HEK293 (cell line): ENCODE data around the gene CREB3.

Source experiments
- CTCF ChIA-PET: fragments of 350-600 bp; formaldehyde crosslinking; extraction: SDS; loops from one replicate; lab custom pipeline; 2021; ENCODE audit warnings: antibody characterized with exemption; lab: Yijun Ruan, JAX
- POLR2A ChIA-PET: fragments of 300-600 bp; formaldehyde crosslinking; extraction: SDS; loops from one replicate; lab custom pipeline; 2020; ENCODE audit warnings: antibody characterized with exemption, inconsistent platforms; lab: Yijun Ruan, JAX
- H3K27ac ChIP-seq: fragments of 200-500 bp; sonication (Bioruptor generic); 2 replicates; pipeline ENCODE4 v1.5.1; 2014; ENCODE audit warnings: low read depth, low read length, control low read depth, inconsistent platforms; ENCODE audit errors: extremely low read depth
- H3K36me3 ChIP-seq, 2 experiments: fragments of 200-500 bp in 1 of 2; sonication (Bioruptor generic) in 1 of 2; 1 replicate in 1 of 2; 2 replicates in 1 of 2; pipeline ENCODE4 v1.5.1; 2014 to 2017; ENCODE audit warnings: inconsistent platforms in 2 of 2, low read length in 2 of 2; ENCODE audit not compliant: control insufficient read depth in 2 of 2, insufficient read depth in 1 of 2
- H3K4me1 ChIP-seq: fragments of 200-500 bp; sonication (Bioruptor generic); 2 replicates; pipeline ENCODE4 v1.5.1; 2014; ENCODE audit warnings: mild to moderate bottlenecking, low read length, inconsistent platforms; ENCODE audit not compliant: control insufficient read depth, insufficient read depth
- H3K4me3 ChIP-seq: 2 replicates; pipeline ENCODE4 v1.5.1; 2011; ENCODE audit warnings: low read depth, mild to moderate bottlenecking, control low read depth, low read length, moderate library complexity
- H3K9me3 ChIP-seq: fragments of 200-500 bp; sonication (Bioruptor generic); 2 replicates; pipeline ENCODE4 v1.5.1; 2014; ENCODE audit warnings: low read depth, low read length, inconsistent platforms; ENCODE audit not compliant: control insufficient read depth, insufficient read depth
- PATZ1 ChIP-seq: fragments of 450-650 bp; formaldehyde crosslinking; IDR thresholded peaks from 2 replicates; pipeline ENCODE4 v1.5.1; 2016; ENCODE audit warnings: missing biosample characterization, missing genetic modification characterization
- ZFHX2 ChIP-seq: fragments of 450-650 bp; formaldehyde crosslinking; conservative IDR thresholded peaks from 2 replicates; pipeline ENCODE4 v1.5.1; 2016; ENCODE audit warnings: missing biosample characterization, missing genetic modification characterization
- ZIC2 ChIP-seq: fragments of 450-650 bp; formaldehyde crosslinking; IDR thresholded peaks from 2 replicates; pipeline ENCODE4 v1.5.1; 2016; ENCODE audit warnings: missing biosample characterization, missing genetic modification characterization
- ZNF16 ChIP-seq: fragments of 450-650 bp; formaldehyde crosslinking; IDR thresholded peaks from 2 replicates; pipeline ENCODE4 v1.5.1; 2016; ENCODE audit warnings: low read depth, missing biosample characterization, missing genetic modification characterization
- ZNF2 ChIP-seq: fragments of 450-650 bp; formaldehyde crosslinking; IDR thresholded peaks from 2 replicates; pipeline ENCODE4 v1.5.1; 2016; ENCODE audit warnings: missing biosample characterization, missing genetic modification characterization
- ZNF394 ChIP-seq: fragments of 450-650 bp; formaldehyde crosslinking; IDR thresholded peaks from 2 replicates; pipeline ENCODE4 v1.5.1; 2016; ENCODE audit warnings: missing biosample characterization, missing genetic modification characterization, mild to moderate bottlenecking, moderate library complexity, borderline replicate concordance
- ZNF629 ChIP-seq: fragments of 450-650 bp; formaldehyde crosslinking; IDR thresholded peaks from 2 replicates; pipeline ENCODE4 v1.5.1; 2017; ENCODE audit warnings: missing biosample characterization, missing genetic modification characterization
- ZNF707 ChIP-seq: fragments of 450-650 bp; formaldehyde crosslinking; IDR thresholded peaks from 2 replicates; pipeline ENCODE4 v1.5.1; 2016; ENCODE audit warnings: missing biosample characterization, missing genetic modification characterization
- ZSCAN23 ChIP-seq: fragments of 450-650 bp; formaldehyde crosslinking; IDR thresholded peaks from 2 replicates; pipeline ENCODE4 v1.5.1; 2016; ENCODE audit warnings: missing biosample characterization, missing genetic modification characterization
- TF ChIP-seq, protein P1 (sequence below): fragments of 450-650 bp; formaldehyde crosslinking; IDR thresholded peaks from 2 replicates; pipeline ENCODE4 v1.5.1; 2016; ENCODE audit warnings: missing biosample characterization, missing genetic modification characterization, low read depth
- TF ChIP-seq, protein P2 (sequence below): fragments of 450-650 bp; formaldehyde crosslinking; IDR thresholded peaks from 2 replicates; pipeline ENCODE4 v1.5.1; 2017; ENCODE audit warnings: missing biosample characterization, mild to moderate bottlenecking, missing genetic modification characterization, moderate library complexity

CREB3 gene

GRCh38 chr9:35686222-35687203, 46.0 kb upstream of the CREB3 start:
- POLR2A ChIA-PET = interaction anchor here (0.6 to 1.2 kb wide), 7 partner anchors 9 to 570 kb away, joined by 3 to 9 read pairs (median 4); partner anchors contain the start of gene ARHGEF39
- CTCF ChIA-PET = interaction anchor here (0.6 to 2.0 kb wide), 6 partner anchors 10 to 133 kb away, joined by 3 to 23 read pairs (median 4); partner anchors contain the start of genes CCDC107 and RMRP
- TF ChIP-seq, protein P1, sequence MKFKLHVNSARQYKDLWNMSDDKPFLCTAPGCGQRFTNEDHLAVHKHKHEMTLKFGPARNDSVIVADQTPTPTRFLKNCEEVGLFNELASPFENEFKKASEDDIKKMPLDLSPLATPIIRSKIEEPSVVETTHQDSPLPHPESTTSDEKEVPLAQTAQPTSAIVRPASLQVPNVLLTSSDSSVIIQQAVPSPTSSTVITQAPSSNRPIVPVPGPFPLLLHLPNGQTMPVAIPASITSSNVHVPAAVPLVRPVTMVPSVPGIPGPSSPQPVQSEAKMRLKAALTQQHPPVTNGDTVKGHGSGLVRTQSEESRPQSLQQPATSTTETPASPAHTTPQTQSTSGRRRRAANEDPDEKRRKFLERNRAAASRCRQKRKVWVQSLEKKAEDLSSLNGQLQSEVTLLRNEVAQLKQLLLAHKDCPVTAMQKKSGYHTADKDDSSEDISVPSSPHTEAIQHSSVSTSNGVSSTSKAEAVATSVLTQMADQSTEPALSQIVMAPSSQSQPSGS (tag by site-specific recombination) = peak; percentile 77; the same call in 1 of the 2 replicates
- TF ChIP-seq ZNF2 (tag by site-specific recombination) = no peak
- peak; percentile 64 for TF ChIP-seq ZNF629 (tag by site-specific recombination)
- TF ChIP-seq, protein P2, sequence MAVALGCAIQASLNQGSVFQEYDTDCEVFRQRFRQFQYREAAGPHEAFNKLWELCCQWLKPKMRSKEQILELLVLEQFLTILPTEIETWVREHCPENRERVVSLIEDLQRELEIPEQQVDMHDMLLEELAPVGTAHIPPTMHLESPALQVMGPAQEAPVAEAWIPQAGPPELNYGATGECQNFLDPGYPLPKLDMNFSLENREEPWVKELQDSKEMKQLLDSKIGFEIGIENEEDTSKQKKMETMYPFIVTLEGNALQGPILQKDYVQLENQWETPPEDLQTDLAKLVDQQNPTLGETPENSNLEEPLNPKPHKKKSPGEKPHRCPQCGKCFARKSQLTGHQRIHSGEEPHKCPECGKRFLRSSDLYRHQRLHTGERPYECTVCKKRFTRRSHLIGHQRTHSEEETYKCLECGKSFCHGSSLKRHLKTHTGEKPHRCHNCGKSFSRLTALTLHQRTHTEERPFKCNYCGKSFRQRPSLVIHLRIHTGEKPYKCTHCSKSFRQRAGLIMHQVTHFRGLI (tag by site-specific recombination) = no peak
- no peak for TF ChIP-seq ZFHX2 (tag by site-specific recombination)
- no peak for TF ChIP-seq ZNF16 (tag by site-specific recombination)
- no peak for TF ChIP-seq ZNF394 (tag by site-specific recombination)
- peak; percentile 57 for TF ChIP-seq ZIC2 (tag by site-specific recombination)
- H3K4me3 ChIP-seq = no peak overlapping the region
- H3K27ac ChIP-seq = no peak overlapping the region
- peaks cover 0 to 32% of the 10 kb centered on the region in 2 experiments; a peak in 1 of 3 replicates for H3K36me3 ChIP-seq
- H3K9me3 ChIP-seq = no peaks in the 10 kb centered on the region
- peaks cover 3% of the 10 kb centered on the region; the same call in 1 of the 2 replicates for H3K4me1 ChIP-seq

DNA sequence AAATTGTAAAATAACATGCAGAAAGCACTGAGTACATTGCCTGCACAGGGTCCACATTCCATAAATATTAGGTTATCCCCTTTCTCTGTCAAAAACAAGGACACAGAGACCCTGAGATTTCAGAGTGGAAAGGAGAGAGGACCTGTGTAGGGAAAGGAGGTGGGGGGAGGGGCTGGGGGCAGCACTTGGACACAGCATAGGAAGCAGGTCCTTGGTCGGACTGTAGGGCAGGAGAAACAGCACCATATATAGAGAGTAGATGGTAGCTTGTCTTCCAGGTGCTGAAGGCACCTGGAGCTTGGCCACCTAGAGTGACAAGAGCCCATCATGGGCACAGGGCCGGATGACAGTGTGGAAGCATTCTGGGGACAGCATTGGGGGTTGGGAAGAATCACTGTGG, 45.2 kb upstream of the CREB3 start:
- no peak overlapping the region for H3K27ac ChIP-seq
- no peaks in the 10 kb centered on the region for H3K9me3 ChIP-seq
- peaks cover 0 to 32% of the 10 kb centered on the region in 2 experiments; a peak in 1 of 3 replicates for H3K36me3 ChIP-seq
- H3K4me1 ChIP-seq = peaks cover 3% of the 10 kb centered on the region; the same call in 1 of the 2 replicates
- CTCF ChIA-PET = interaction anchor here (1.4 to 2.4 kb wide), 5 partner anchors 9 to 42 kb away, joined by 5 to 23 read pairs (median 9); partner anchors contain the start of gene CCDC107
- POLR2A ChIA-PET = interaction anchor here (0.8 to 2.3 kb wide), 4 partner anchors 22 to 44 kb away, joined by 3 to 7 read pairs (median 5); partner anchors contain the start of gene ARHGEF39
- TF ChIP-seq ZSCAN23 (tag by site-specific recombination) = no peak
- TF ChIP-seq PATZ1 = 0 out of 2 replicates have a peak, but pooled peaks have one; percentile 3
- TF ChIP-seq, all 188 proteins: peak for 1
- H3K4me3 ChIP-seq = no peak overlapping the region

GRCh38 chr9:35687972-35688557, 44.4 kb upstream of the CREB3 start:
- ChIA-PET POLR2A (interaction anchor here (0.8 to 2.3 kb wide), 7 partner anchors 9 to 43 kb away, joined by 3 to 7 read pairs (median 4); partner anchors contain the start of genes ARHGEF39, CCDC107 and RMRP), CTCF (interaction anchor here (0.6 to 2.4 kb wide), 7 partner anchors 8 to 42 kb away, joined by 3 to 23 read pairs (median 5); partner anchors contain the start of genes ARHGEF39 and CCDC107)
- peaks cover 0 to 26% of the 10 kb centered on the region in 2 experiments; a peak in 1 of 3 replicates for H3K36me3 ChIP-seq

More at GRCh38 chr9:35687972-35688557, 44.4 kb upstream of the CREB3 start:
- no peak overlapping the region for H3K4me3 ChIP-seq
- no peaks in the 10 kb centered on the region for H3K9me3 ChIP-seq
- no peak overlapping the region for H3K27ac ChIP-seq
- peaks cover 3% of the 10 kb centered on the region; the same call in 1 of the 2 replicates for H3K4me1 ChIP-seq
- TF ChIP-seq ZNF707 = no peak
